Fibroblast of mammary gland (primary cell): ENCODE measurements around the gene CKS1B.

Experiments
- DNase-seq: peaks from one replicate; pipeline ENCODE4 v3.0.0-alpha.2; 2010; ENCODE audit warnings: low read depth
- H3K4me3 ChIP-seq: 2 replicates; pipeline ENCODE4 v1.5.1; 2011; ENCODE audit warnings: low read depth, mild to moderate bottlenecking, low read length, moderate library complexity; ENCODE audit not compliant: control insufficient read depth
- TF ChIP-seq, protein P1 (sequence below): conservative IDR thresholded peaks from 2 replicates; pipeline ENCODE4 v1.5.1; 2011; ENCODE audit warnings: low read depth, low read length, inconsistent platforms; ENCODE audit not compliant: control insufficient read depth, insufficient read depth

Gene CKS1B

DNA sequence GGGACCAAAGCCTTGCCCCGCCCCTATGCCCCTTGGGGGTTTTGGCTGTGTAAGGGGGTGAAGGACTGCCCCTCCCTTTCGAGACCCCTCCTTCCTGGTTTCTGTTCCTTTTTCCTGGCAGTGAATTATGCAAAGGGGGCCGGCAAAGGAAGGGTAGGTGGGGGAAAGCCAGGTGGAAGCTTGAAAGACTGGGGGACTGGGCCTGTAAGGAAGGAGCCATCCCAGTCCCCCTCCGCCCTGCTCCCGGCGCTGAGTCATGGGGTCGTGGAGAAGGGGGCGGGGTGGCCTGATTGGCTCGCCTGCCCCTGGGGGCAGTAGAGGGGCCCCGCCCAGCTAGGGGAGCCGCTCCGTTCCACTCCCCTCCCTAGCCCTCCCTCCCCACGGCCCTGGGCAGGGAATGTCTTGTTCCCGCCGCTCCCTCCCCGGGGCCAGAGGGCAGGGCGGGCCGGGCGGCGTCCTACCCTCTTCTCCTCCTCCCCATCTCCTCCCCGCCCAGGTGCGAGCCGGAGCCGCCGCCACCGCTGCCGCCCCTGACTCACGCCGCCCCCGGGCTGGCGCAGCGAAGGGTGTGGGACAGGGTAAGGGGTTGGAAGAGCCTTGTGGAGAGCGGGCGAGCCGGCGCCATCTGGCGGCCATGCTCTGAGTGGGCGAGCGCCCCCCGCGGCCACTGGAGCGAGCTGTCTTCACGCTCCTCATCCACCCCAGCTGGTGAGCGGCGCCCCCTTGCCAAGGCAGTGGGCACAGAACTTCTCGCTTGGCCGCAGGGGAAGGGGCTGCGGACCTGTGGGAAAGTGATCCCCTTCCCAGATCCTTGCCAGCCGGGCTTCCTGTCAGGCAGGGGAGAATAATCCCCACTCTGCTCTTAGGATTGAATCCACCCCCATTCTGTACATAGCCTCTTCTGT lies 42.8 kb downstream of the CKS1B start:
- DNase-seq, result peak; percentile 94
- H3K4me3 ChIP-seq, result peak overlapping the region; percentile 14
- TF ChIP-seq, protein P1, sequence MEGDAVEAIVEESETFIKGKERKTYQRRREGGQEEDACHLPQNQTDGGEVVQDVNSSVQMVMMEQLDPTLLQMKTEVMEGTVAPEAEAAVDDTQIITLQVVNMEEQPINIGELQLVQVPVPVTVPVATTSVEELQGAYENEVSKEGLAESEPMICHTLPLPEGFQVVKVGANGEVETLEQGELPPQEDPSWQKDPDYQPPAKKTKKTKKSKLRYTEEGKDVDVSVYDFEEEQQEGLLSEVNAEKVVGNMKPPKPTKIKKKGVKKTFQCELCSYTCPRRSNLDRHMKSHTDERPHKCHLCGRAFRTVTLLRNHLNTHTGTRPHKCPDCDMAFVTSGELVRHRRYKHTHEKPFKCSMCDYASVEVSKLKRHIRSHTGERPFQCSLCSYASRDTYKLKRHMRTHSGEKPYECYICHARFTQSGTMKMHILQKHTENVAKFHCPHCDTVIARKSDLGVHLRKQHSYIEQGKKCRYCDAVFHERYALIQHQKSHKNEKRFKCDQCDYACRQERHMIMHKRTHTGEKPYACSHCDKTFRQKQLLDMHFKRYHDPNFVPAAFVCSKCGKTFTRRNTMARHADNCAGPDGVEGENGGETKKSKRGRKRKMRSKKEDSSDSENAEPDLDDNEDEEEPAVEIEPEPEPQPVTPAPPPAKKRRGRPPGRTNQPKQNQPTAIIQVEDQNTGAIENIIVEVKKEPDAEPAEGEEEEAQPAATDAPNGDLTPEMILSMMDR, result peak; percentile 75

DNA sequence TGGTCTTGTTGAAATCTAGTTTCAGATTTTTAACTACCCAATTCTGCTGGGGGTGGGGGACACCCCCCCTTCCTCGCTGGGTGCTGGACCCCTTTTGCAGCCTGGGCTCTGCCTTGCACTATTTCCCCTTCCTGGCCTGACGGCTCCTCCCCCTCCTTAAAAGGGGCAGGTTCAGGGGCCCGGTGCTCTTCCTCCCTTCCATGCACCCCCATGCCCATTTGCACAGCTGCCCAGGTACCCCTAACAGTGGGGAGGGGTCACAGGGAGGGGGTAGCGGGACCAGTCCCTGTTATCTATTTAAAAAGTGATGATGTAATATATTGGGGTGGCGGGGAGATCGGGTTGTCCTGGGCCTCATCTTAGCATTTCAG lies 43.5 kb downstream of the CKS1B start:
- DNase-seq, result no peak
- peak overlapping the region; percentile 14 for H3K4me3 ChIP-seq
- TF ChIP-seq, protein P1, result no peak

DNA sequence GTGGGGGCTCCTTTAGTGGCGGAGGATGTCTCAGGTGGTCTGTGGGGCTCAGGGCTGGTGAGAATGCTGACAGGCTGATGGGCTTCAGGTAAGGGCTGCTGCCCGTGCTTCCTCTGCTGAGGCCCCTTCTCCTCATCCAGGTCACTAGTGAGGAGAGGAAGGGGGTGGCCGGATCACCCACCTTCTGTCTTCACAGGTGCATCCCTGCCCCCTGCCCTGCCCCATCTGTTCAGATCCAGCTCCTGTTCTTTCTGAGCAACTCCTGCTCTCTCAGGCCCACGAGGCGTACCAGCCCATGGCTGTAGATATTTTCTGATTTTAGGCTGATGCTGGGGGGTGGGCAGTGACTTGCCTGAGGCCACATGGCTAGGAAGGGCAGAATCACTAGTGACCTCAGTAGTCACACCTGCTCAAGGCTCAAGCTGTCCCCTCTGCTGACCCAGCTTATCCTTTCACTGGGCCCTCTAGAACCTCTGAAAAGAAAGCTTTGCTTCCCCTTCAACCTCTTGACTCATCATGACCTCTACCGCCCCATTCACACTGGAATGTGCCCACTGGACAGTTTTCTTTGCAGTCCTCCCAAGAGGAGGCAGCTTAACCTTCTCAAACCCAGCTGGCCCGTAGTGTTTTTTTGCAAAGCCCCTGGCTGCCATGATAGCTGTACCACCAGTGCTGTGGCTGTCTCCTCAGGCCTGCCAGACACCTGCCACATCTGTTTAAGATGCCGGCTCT lies 44.3 kb downstream of the CKS1B start:
- TF ChIP-seq, protein P1, result no peak
- peak; percentile 35 for DNase-seq
- no peak overlapping the region for H3K4me3 ChIP-seq

DNA sequence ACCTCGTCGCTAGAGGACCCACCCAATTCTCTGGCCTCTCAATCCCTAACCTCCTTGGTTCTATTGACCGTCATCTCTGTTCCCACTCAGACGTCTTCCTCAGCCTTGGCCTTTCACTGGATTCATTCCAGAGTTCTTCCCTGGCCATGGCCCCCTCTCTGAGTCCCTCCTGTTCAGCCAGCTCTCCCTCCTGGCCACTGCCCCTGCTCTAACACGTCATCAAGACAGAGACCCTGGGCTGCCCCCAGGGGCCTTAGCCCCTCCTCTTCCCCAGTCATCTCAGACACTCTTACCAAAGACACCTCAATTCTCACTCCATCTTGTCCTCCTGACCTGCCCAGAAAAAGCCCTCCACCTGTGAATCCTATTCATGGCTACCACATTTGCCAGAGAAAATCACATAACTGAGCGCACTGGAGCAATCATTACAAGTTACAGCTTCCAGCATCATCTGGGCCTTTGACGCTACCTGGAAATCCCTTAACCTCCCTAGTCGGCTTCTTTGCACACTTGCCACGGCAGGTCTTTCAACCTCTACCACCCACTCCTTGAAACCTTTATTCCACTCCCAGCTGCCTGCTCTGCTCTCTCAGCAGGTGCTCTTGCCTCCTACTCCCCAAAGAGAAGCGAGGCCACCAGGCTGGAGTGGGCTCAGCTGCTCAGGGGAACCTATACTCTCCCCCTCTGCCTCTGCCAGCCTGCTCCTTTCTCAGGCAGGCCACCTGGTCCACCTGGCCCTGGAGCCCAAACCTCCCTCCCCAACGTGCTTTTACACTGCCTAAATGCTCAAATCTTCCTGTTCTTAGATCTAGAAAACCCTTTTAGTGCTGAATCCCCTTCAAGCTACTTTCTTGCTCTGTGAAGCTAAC lies 45.1 kb downstream of the CKS1B start:
- TF ChIP-seq, protein P1, result no peak
- no peak for DNase-seq
- no peak overlapping the region for H3K4me3 ChIP-seq

DNA sequence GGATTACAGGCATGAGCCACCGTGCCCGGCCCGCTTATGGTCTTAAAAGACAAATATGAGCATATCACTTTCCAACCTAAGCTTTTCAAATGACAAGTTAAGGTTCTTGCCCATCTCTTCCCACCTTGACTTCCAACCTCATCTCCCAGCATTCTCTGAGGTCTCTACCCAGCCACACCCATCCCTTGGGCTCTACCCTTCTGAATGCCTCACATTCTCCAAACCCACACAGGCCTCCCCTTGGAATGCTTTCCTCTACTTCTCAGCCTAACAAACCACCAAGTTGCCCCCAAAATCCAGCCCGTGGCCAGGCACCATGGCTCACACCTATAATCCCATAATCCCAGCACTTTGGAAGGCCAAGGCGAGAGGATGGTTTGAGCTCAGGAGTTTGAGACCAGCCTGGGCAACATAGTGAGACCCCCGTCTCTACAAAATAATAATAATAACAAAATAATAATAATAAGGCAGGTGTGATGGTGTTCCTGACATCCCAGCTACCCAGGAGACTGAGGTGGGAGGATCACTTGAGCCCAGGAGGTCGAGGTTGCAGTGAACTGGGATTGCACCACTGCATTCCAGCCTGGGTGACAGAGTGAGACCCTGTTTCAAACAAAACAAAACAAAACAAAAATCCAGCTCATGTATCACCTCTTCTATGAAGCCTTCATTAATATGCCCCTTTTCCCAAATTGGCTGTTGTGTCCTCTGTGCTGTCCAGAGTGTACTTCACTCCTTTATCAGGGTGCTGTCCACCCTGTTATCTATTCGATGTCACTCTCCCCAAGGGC lies 47.9 kb downstream of the CKS1B start:
- no peak for DNase-seq
- no peak overlapping the region for H3K4me3 ChIP-seq
- TF ChIP-seq, protein P1, result no peak

DNA sequence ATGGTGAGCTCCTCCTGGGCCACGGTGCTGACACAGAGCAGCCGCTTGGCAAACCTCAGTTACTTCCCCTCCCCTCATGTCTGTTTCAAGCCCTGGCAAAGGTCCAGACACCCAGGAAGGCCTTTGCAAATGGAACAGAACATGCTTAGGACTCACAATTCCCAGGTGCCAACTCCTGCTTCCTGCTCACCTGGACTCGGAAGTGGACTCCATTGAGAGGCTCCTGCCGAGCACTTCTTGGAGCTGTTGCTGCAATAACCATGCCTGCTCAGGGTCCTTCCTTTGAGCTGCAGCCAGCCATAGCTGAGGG lies 48.4 kb downstream of the CKS1B start:
- TF ChIP-seq, protein P1, result no peak
- DNase-seq, result no peak
- no peak overlapping the region for H3K4me3 ChIP-seq
